Smooth muscle cell (in vitro differentiated cells): ENCODE measurements around the gene SAMD4A. TPM values are rescaled to one million over a fixed set of nuclear protein-coding genes. Genes with fewer than 3 reads are reported as not detected.

Source experiments
- DNase-seq: peaks from one replicate; lab custom pipeline; 2025; ENCODE audit not compliant: unreplicated experiment; lab: John Stamatoyannopoulos, UW
- H2AFZ ChIP-seq: fragments of 200-600 bp; sonication (generic); 2 replicates; pipeline ENCODE4 v1.6.0; 2016; ENCODE audit warnings: antibody characterized with exemption, low read depth, mild to moderate bottlenecking
- H3F3A ChIP-seq: fragments of 200-600 bp; sonication (generic); 2 replicates; pipeline ENCODE4 v1.6.0; 2017; ENCODE audit warnings: antibody characterized with exemption, low read depth
- H3K27ac ChIP-seq: fragments of 200-600 bp; sonication (generic); 2 replicates; pipeline ENCODE4 v1.5.1; 2016; ENCODE audit warnings: low read depth, mild to moderate bottlenecking
- H3K27me3 ChIP-seq: fragments of 200-600 bp; sonication (generic); 2 replicates; pipeline ENCODE4 v1.6.1; 2016; ENCODE audit warnings: low read depth, mild to moderate bottlenecking
- H3K36me3 ChIP-seq: fragments of 200-600 bp; sonication (generic); 2 replicates; pipeline ENCODE4 v1.5.1; 2016; ENCODE audit warnings: low read depth
- H3K4me1 ChIP-seq: fragments of 200-600 bp; sonication (generic); 2 replicates; pipeline ENCODE4 v1.5.1; 2016; ENCODE audit warnings: low read depth
- H3K4me2 ChIP-seq: fragments of 200-600 bp; sonication (generic); 2 replicates; pipeline ENCODE4 v1.6.0; 2016; ENCODE audit warnings: mild to moderate bottlenecking
- H3K4me3 ChIP-seq: fragments of 200-600 bp; sonication (generic); 2 replicates; pipeline ENCODE4 v1.5.1; 2016; ENCODE audit warnings: mild to moderate bottlenecking
- H3K79me2 ChIP-seq: fragments of 200-600 bp; sonication (generic); 2 replicates; pipeline ENCODE4 v1.6.0; 2016; ENCODE audit warnings: low read depth, mild to moderate bottlenecking
- H3K9ac ChIP-seq: fragments of 200-600 bp; sonication (generic); 2 replicates; pipeline ENCODE4 v1.6.0; 2016; ENCODE audit warnings: low read depth
- H3K9me3 ChIP-seq: fragments of 200-600 bp; sonication (generic); replicated peaks from 2 replicates; pipeline ENCODE4 v1.5.1; 2016; ENCODE audit warnings: low read depth
- H4K20me1 ChIP-seq: fragments of 200-600 bp; sonication (generic); 2 replicates; pipeline ENCODE4 v1.6.0; 2016; ENCODE audit warnings: low read depth
- WGBS: methylation state at CpG from one replicate; pipeline ENCODE4 v1.1.7; 2016; ENCODE audit warnings: low lambda C conversion rate; 5-methylcytosine and 5-hydroxymethylcytosine counted together
- polyA plus RNA-seq: library from polyadenylated mRNA; unstranded; fragments of >200 nt; fragmentation: Nextera tagmentation; extraction: Ambion mirVana; gene quantifications from 2 replicates; pipeline ENCODE4 v1.2.1, GENCODE V29; 2016
- total RNA-seq: library from RNA; depleted of rRNA; stranded (reverse); fragments of >200 nt; gene quantifications from 2 replicates; pipeline ENCODE4 v1.2.3, GENCODE V29; 2014
- TF ChIP-seq, protein P1 (sequence below): fragments of 200-600 bp; sonication (generic); IDR thresholded peaks from 2 replicates; pipeline ENCODE4 v1.5.1; 2017; ENCODE audit warnings: borderline replicate concordance, mild to moderate bottlenecking, antibody characterized with exemption; ENCODE audit not compliant: insufficient read depth, poor library complexity, severe bottlenecking

The SAMD4A gene
- total and polyA plus RNA-seq, 2 experiments from 2014 or later: 9.2 to 36.7 TPM

DNA sequence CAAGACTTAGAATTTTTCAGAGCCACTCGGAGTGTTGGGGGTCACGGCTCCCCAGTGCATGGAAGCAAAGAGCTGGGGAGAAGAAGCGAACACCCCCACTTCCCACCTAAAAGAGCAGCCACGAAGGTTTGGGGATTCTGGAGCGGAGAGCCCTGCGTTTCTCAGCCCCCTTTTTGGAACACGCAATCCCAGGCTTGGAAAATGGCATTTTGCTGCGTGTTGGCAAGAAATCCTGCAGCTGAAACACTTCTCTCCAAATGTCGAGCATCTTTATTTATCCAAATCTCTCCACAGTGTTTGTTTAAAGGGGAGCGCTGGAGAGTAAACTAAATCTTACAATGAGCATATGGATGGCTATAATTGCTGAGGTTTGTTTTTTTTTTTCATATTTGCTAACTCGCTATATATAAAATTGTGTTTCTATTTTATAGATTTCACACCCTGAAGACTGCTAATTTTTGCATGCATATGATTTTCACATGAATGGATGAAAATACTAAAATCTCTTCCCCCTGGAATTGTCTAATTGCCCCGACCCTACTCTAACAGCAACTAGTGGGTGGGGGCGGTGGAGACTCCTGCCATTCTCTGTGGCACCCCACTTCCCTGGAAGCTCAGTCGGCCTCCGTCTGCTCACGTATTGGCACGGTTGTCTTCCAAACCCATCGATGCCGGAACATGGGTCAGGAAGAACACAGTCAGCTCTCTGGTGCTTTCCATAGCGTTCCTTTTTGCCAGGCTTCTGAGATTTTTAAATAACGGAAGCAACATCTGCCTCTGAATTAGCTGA, 215.2 kb downstream of the SAMD4A start:
- Histone ChIP-seq H4K20me1 (peaks cover 3% of the 10 kb centered on the region), H3K36me3 (peaks cover 6% of the 10 kb centered on the region), H3K79me2 (no peaks in the 10 kb centered on the region), H3K27ac (no peak overlapping the region), H3K9ac (no peak overlapping the region), H3K4me1 (no peaks in the 10 kb centered on the region), H3K4me3 (no peak overlapping the region), H2AFZ (no peak overlapping the region), H3K27me3 (no peaks in the 10 kb centered on the region), H3K4me2 (no peak overlapping the region), H3F3A (no peaks in the 10 kb centered on the region), H3K9me3 (no peaks in the 10 kb centered on the region)
- no peak for DNase-seq
- TF ChIP-seq, protein P1, sequence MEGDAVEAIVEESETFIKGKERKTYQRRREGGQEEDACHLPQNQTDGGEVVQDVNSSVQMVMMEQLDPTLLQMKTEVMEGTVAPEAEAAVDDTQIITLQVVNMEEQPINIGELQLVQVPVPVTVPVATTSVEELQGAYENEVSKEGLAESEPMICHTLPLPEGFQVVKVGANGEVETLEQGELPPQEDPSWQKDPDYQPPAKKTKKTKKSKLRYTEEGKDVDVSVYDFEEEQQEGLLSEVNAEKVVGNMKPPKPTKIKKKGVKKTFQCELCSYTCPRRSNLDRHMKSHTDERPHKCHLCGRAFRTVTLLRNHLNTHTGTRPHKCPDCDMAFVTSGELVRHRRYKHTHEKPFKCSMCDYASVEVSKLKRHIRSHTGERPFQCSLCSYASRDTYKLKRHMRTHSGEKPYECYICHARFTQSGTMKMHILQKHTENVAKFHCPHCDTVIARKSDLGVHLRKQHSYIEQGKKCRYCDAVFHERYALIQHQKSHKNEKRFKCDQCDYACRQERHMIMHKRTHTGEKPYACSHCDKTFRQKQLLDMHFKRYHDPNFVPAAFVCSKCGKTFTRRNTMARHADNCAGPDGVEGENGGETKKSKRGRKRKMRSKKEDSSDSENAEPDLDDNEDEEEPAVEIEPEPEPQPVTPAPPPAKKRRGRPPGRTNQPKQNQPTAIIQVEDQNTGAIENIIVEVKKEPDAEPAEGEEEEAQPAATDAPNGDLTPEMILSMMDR: no peak
- WGBS: 99% methylated on average over 21 of the region's 21 CpGs

DNA sequence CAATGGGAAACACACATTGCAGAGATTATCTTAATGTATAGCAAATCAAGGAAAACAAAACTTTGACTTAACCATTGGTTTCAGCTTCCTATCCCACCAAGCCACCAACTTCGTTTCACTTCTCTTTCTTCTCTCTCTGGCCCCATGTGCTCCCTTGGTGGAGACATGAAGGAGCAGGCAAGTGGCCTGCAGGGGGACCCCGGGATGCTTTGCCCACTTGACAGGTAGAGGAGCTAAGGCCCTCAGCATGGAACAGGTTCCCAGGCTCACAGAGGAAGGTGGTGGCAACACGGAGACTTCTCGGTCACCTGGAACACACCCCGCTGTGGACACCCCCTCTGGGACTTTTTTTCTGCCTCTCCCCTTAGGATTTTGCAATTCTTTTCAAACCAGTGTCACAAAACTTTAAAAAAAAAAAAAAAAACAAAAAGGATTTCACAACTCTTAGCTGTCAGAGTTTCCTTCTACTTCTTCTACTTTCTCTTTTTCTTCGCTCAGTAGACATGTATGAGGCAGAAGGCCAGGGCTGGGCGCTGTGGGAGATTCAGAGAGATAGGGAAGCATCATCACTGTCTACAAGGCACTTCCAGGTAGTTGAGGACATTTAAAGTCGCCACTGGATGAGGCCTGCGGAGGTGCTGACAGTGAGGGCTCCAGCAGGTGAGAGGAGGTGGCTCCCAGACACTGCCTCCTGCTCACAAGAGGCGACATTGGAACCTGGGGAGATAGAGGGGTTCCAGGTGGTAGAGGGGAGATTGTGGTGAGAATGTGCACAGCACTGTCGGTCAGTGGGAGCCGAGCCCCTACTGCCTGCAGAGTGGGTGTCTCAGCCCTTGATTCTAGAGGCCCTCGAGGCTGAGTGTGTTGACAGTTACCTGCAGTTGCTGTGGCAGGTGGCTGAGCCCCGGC, 216.1 kb downstream of the SAMD4A start:
- H3K36me3 ChIP-seq: peaks cover 6% of the 10 kb centered on the region
- no peaks in the 10 kb centered on the region for H3F3A ChIP-seq
- TF ChIP-seq, protein P1: no peak
- H3K27ac ChIP-seq: no peak overlapping the region
- H3K4me1 ChIP-seq: no peaks in the 10 kb centered on the region
- no peak overlapping the region for H2AFZ ChIP-seq
- H3K4me2 ChIP-seq: no peak overlapping the region
- H3K79me2 ChIP-seq: no peaks in the 10 kb centered on the region
- no peak overlapping the region for H3K9ac ChIP-seq
- no peak for DNase-seq
- no peak overlapping the region for H3K4me3 ChIP-seq
- 93% methylated on average over 14 of the region's 14 CpGs for WGBS
- no peaks in the 10 kb centered on the region for H3K9me3 ChIP-seq
- H3K27me3 ChIP-seq: no peaks in the 10 kb centered on the region
- H4K20me1 ChIP-seq: peaks cover 3% of the 10 kb centered on the region

DNA sequence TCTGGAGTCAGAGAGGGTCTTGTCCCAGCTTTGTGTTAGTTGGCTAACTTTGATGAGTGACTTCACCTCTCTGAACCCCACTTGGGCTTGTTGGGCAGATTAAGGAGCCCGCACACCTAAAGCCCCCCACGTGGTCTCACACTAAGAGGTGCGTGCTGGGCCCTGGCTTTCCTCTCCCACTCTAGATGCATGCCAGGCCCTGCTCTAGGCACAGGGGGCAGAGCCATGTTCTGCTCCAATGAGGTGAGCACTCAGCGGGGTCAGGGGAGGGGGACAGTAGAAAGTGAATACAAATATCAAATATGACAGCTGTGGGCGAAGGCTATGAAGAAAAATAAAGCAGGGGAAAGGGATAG, 216.7 kb downstream of the SAMD4A start:
- Histone ChIP-seq H3F3A (no peaks in the 10 kb centered on the region), H3K9ac (no peak overlapping the region), H3K79me2 (no peaks in the 10 kb centered on the region), H3K4me3 (no peak overlapping the region), H3K36me3 (peaks cover 6% of the 10 kb centered on the region), H3K4me2 (no peak overlapping the region), H3K27me3 (no peaks in the 10 kb centered on the region), H3K4me1 (no peaks in the 10 kb centered on the region), H2AFZ (no peak overlapping the region), H3K27ac (no peak overlapping the region), H3K9me3 (no peaks in the 10 kb centered on the region), H4K20me1 (peaks cover 2% of the 10 kb centered on the region)
- TF ChIP-seq, protein P1: no peak
- 93% methylated on average over 5 of the region's 5 CpGs for WGBS
- no peak for DNase-seq
